HG03175 (cell line): Measurements from ENCODE around the gene GALNT15.

Experiments used
- ATAC-seq: cut with Tn5 transposase; IDR thresholded peaks from one replicate; pipeline ENCODE4 v1.9.1; 2021; ENCODE audit warnings: mild to moderate bottlenecking, moderate library complexity; ENCODE audit not compliant: unreplicated experiment

Gene GALNT15

GRCh38 chr3:16222547-16222946 is 48.1 kb downstream of the GALNT15 start:
- no peak for ATAC-seq

DNA sequence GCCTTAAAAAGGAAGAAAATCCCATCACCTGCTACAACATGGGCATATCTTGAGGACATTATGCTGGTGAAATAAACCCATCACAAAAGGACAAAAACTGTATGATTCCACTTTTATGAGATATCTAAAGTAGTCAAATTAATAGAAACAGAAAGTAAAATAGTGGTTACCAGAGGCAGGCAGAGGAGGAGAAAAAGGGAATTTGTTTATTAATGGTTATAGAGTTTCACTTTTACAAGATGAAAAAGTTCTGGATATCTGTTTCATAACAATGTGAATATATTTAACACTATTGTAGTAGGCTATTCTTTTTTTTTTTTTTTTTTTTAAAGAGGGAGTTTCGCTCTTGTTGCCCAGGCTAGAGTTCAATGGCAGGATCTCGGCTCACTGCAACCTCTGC is 49.8 kb downstream of the GALNT15 start:
- no peak for ATAC-seq

DNA sequence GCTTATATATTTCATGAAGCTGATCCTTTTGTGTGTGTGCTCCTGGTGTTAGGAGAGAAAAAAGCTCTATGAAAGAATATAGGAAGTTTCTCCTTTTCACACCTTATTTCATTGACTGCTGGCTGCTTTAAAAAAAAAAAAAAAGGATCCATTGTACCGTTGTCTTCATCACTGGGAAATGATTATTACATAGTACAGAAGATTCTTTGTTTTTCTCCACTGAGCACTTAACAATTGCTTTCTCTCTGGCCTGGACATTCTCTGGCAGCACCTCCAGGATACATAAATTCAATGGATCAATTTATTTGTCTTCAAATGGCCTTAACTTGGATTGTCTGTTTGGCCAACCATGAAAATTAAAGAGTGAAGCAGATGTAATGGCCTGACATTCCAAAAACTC is 53.1 kb downstream of the GALNT15 start:
- no peak for ATAC-seq

- ATAC-seq, result no peak
These were observed 55.2 kb downstream of the GALNT15 start for GRCh38 chr3:16229681-16230080.

- ATAC-seq, result no peak
These were observed 57.5 kb downstream of the GALNT15 start for GRCh38 chr3:16231983-16232382.

- ATAC-seq, result no peak
These were observed 59.3 kb downstream of the GALNT15 start for GRCh38 chr3:16233806-16234205.

- no peak for ATAC-seq
These were observed 59.8 kb downstream of the GALNT15 start for GRCh38 chr3:16234281-16234680.

- ATAC-seq, result no peak
These were observed 61.7 kb downstream of the GALNT15 start for GRCh38 chr3:16236030-16236639.

- no peak for ATAC-seq
These were observed 62.4 kb downstream of the GALNT15 start for GRCh38 chr3:16236856-16237393.

GRCh38 chr3:16239086-16239770 is 64.7 kb downstream of the GALNT15 start:
- ATAC-seq, result no peak

DNA sequence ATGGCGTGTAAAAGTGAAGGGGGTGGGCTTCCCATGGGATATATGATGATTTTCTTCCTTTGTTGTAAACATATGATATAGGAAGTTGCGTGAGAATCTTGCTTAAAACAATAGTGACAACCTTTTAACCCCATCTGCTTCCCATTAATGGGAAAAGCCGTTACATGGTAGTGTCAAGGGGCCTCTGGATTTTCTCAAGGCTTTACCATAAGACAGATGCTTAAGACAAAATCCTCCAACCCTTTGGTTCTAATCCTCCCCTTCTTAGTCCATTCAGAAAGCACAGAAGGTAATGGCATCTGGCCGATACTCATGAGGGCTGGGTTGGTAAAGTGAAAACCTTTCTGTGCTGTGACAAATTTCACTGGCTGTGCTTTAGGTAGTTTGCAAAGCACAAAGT is 65.3 kb downstream of the GALNT15 start:
- no peak for ATAC-seq

DNA sequence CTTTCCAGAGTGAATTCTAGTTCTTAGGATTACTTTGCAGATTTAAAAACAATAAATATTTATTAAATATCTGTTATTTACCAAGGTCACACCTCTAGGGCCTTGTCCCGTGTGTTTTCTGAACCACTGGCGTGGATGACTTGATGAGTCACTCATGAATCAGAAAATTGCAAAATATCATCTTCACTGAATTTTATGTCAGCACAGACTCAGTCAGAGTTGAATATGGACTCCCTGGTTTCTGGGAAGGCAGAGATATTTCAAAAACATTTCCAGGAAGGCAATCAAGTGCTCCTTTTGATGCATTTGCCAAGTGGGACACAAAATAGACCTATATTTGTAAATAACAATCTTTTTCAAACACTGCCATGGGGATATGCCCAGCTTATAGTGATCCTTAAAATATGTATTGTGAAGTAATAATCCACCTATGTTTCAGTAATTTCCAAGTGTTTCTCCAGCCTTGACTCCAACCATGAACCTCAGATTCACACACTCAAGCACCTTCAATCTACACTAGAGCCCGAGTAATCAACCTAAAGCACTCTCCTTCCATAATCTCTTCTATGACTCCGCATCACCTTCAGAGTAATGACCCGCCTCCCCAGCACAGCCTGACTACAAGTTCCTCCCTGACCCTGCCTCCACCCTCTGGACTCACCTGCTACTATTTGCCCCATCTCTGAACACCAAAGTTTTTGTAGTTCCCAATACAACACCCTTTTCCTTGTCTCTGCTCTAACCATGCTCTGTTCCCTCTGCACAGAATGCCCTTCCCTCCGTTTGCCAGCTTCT is 65.9 kb downstream of the GALNT15 start:
- ATAC-seq, result no peak

DNA sequence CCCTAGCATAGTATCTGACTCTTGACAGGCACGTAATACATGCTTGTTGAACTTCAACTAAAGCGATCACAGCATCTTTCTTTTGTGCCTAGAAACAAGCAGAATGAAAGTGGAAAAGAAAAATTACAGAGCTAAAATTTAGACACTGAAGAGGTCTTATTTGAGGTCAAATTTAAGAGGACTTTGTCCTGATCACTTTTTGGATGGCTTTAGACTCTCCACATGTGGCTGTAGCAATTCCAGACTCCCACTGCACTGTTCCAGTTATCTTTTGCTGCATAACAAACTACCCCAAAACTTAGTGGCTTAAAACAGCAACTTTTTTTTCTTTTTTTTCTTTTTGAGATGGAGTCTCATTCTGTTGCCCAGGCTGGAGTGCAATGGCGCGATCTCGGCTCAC is 66.7 kb downstream of the GALNT15 start:
- no peak for ATAC-seq

GRCh38 chr3:16242177-16242576 is 67.7 kb downstream of the GALNT15 start:
- ATAC-seq, result no peak

DNA sequence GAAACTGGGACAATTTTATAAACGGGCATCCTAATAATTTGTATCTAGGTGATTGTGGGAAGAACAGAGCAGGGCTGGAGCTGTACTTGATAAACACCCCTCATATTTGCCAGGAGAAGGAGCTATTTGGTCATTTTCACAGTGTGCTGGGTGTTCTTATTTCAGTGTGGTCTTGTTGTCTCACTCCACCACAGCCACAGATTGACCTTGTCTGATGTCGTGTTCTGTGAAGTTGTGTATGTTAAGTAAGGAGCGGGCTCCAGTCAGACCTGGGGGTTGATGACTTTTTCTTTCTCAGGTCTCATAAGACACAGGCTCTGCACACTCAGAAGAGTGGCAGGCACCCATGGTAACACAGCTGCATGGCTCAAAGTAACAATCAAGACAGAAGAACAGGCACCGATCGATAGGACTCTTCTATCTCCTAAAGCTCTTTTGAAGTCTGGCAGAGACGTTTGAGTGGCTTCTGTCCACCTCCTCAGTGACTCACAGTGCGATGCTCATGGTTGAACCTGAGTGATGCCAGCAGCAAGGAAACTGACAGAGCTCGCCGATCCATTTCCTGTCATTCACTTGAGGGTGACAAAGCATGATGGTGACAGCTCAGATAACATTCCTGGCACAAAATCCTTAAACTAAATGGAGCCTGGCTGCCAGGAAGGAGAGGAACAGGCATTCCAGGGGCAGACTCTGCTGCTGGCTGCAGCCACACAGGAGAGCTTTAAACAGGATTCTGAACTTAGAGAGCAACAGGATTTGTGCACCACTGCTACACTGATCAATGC is 69.4 kb downstream of the GALNT15 start:
- no peak for ATAC-seq

GRCh38 chr3:16245609-16246008 is 71.1 kb downstream of the GALNT15 start:
- ATAC-seq, result no peak

GRCh38 chr3:16247282-16248061 is 73.0 kb downstream of the GALNT15 start:
- ATAC-seq, result peak; percentile 77

GRCh38 chr3:16248556-16248955 is 74.1 kb downstream of the GALNT15 start:
- ATAC-seq, result no peak

GRCh38 chr3:16249336-16249735 is 74.9 kb downstream of the GALNT15 start:
- ATAC-seq, result no peak

DNA sequence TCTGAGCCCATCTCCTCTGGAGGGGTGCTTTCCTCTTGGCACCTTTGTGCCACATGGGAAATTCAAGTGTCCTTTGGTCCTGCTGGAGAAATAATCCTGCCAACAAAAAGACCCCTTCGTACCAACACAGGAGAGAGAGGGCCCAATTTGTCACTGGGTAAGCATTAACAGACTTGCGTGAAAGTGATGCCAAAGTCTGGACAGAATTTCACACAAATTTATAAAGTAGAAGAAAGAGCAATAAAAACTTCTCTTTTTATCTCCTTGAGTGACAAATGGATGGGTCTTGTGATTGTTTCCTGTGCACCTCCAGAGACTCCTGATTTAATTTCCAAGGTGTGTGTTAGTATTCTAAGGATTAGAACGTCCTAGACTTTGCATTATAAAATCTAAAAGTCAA is 75.4 kb downstream of the GALNT15 start:
- no peak for ATAC-seq
